HG03558 (cell line): ENCODE results near the gene PSMD7.
A peak's percentile ranks its signal among the peaks of the same experiment; 100 is the strongest.

Source experiments
- ATAC-seq: cut with Tn5 transposase; IDR thresholded peaks from one replicate; pipeline ENCODE4 v1.9.1; 2021; ENCODE audit warnings: moderate number of reproducible peaks; ENCODE audit not compliant: unreplicated experiment; ENCODE audit errors: extremely low read depth

The PSMD7 gene

GRCh38 chr16:74296432-74297144 lies at the start of gene PSMD7:
TSS of gene PSMD7 (plus strand) at chr16:74296814. CDS start at chr16:74296915, 101 bp downstream.
- ATAC-seq = peak; percentile 85

- ATAC-seq = no peak
Measured at GRCh38 chr16:74249254-74249653, 47.4 kb upstream of the PSMD7 start.

GRCh38 chr16:74249846-74250245 lies 46.8 kb upstream of the PSMD7 start:
- no peak for ATAC-seq

GRCh38 chr16:74252329-74252728 lies 44.3 kb upstream of the PSMD7 start:
- no peak for ATAC-seq

GRCh38 chr16:74253161-74253938 lies 43.3 kb upstream of the PSMD7 start:
- no peak for ATAC-seq

- ATAC-seq = no peak
Measured at GRCh38 chr16:74257061-74257460, 39.6 kb upstream of the PSMD7 start.

- no peak for ATAC-seq
Measured at GRCh38 chr16:74261068-74261467, 35.5 kb upstream of the PSMD7 start.

GRCh38 chr16:74264811-74265210 lies 31.8 kb upstream of the PSMD7 start:
- no peak for ATAC-seq

- ATAC-seq = no peak
Measured at GRCh38 chr16:74268372-74268782, 28.2 kb upstream of the PSMD7 start.

- no peak for ATAC-seq
Measured at GRCh38 chr16:74271872-74272271, 24.7 kb upstream of the PSMD7 start.

GRCh38 chr16:74275031-74275636 lies 21.5 kb upstream of the PSMD7 start:
- ATAC-seq = no peak

GRCh38 chr16:74275711-74276110 lies 20.9 kb upstream of the PSMD7 start:
- no peak for ATAC-seq

- ATAC-seq = no peak
Measured at GRCh38 chr16:74277974-74278373, 18.6 kb upstream of the PSMD7 start.

GRCh38 chr16:74279266-74279665 lies 17.3 kb upstream of the PSMD7 start:
- ATAC-seq = no peak

- ATAC-seq = no peak
Measured at GRCh38 chr16:74279805-74280204, 16.8 kb upstream of the PSMD7 start.

- ATAC-seq = no peak
Measured at GRCh38 chr16:74280448-74280847, 16.2 kb upstream of the PSMD7 start.

- no peak for ATAC-seq
Measured at GRCh38 chr16:74281300-74281699, 15.3 kb upstream of the PSMD7 start.

GRCh38 chr16:74283716-74284115 lies 12.9 kb upstream of the PSMD7 start:
- ATAC-seq = no peak

GRCh38 chr16:74288065-74288464 lies 8.5 kb upstream of the PSMD7 start:
- ATAC-seq = no peak

GRCh38 chr16:74290356-74290755 lies 6.3 kb upstream of the PSMD7 start:
- ATAC-seq = no peak

- no peak for ATAC-seq
Measured at GRCh38 chr16:74291176-74291575, 5.4 kb upstream of the PSMD7 start.
